Karpas-422 (cell line): Measurements from ENCODE around the gene TSNAX. TPM values are rescaled to one million over a fixed set of nuclear protein-coding genes. Genes with fewer than 3 reads are reported as not detected.

Experiments used
- DNase-seq: peaks from one replicate; pipeline ENCODE4 v3.0.0-alpha.2; 2015
- H2AFZ ChIP-seq: fragments of 200-600 bp; sonication (generic); 2 replicates; pipeline ENCODE4 v1.6.1; 2014; ENCODE audit warnings: antibody characterized with exemption, low read length, mixed read lengths
- H3K27ac ChIP-seq: fragments of 200-600 bp; sonication (generic); 2 replicates; pipeline ENCODE4 v1.5.1; 2014; ENCODE audit warnings: mild to moderate bottlenecking, low read length, moderate library complexity
- H3K27me3 ChIP-seq: fragments of 200-600 bp; sonication (generic); 2 replicates; pipeline ENCODE4 v1.6.1; 2014; ENCODE audit warnings: low read length, mixed read lengths
- H3K36me3 ChIP-seq: fragments of 200-600 bp; sonication (generic); 2 replicates; pipeline ENCODE4 v1.6.1; 2014; ENCODE audit warnings: low read length, mixed read lengths; ENCODE audit not compliant: insufficient read depth
- H3K4me1 ChIP-seq: fragments of 200-600 bp; sonication (generic); 2 replicates; pipeline ENCODE4 v1.6.1; 2014; ENCODE audit warnings: mild to moderate bottlenecking, low read length, mixed read lengths
- H3K4me2 ChIP-seq: fragments of 200-600 bp; sonication (generic); 2 replicates; pipeline ENCODE4 v1.6.1; 2014; ENCODE audit warnings: low read length, low read depth, mild to moderate bottlenecking; ENCODE audit not compliant: poor library complexity, severe bottlenecking
- H3K4me3 ChIP-seq: fragments of 200-600 bp; sonication (generic); 2 replicates; pipeline ENCODE4 v1.5.1; 2014; ENCODE audit warnings: mild to moderate bottlenecking, antibody characterized with exemption, low read length, mixed read lengths
- H3K79me2 ChIP-seq: fragments of 200-600 bp; sonication (generic); 2 replicates; pipeline ENCODE4 v1.6.1; 2014; ENCODE audit warnings: mild to moderate bottlenecking, low read length, mixed read lengths
- H3K9ac ChIP-seq: fragments of 200-600 bp; sonication (generic); 2 replicates; pipeline ENCODE4 v1.6.0; 2014; ENCODE audit warnings: low read length
- H3K9me2 ChIP-seq: fragments of 200-600 bp; sonication (generic), shearing (Covaris generic); replicated peaks from 2 replicates; pipeline ENCODE4 v1.6.0; 2014; ENCODE audit warnings: mild to moderate bottlenecking, low read length, moderate library complexity; ENCODE audit not compliant: insufficient read depth
- H3K9me3 ChIP-seq: fragments of 300-700, 200-600 bp; sonication (generic); 2 replicates; pipeline ENCODE4 v1.6.1; 2014; ENCODE audit warnings: low read length, mixed read lengths
- H4K20me1 ChIP-seq: fragments of 200-600 bp; sonication (generic); 2 replicates; pipeline ENCODE4 v1.6.1; 2014; ENCODE audit warnings: mild to moderate bottlenecking, antibody characterized with exemption, low read length, low read depth; ENCODE audit not compliant: insufficient read depth
- total RNA-seq: library from RNA; depleted of rRNA; stranded (reverse); fragments of >200 nt; shearing (Covaris generic); gene quantifications from 2 replicates; pipeline ENCODE4 v1.2.3, GENCODE V29; 2014; ENCODE audit warnings: low replicate concordance

Gene TSNAX
- total RNA-seq, 1 experiment from 2014 or later: 45.4 TPM

DNA sequence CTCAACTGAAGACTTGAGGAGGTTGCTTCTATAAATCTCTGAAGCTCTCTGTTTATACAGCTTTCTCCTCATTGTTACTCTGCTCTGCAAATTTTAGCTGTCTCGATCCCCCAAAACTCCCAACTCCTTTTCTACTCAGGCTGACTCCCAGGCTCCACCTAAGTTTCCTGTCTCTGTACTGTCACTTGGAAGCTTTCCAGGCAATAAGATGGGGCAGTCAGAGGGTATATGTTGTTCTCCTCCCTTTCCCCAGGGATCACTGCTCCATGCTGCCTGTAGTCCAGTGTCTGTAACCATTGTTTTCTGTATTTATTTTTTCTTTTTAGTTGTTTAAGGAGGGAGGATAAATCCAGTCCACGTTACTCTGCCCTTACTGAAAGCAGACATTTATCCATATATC lies 13.4 kb downstream of the TSNAX start:
- Histone ChIP-seq H3K4me1 (peaks cover 14% of the 10 kb centered on the region), H3K79me2 (peaks cover 85% of the 10 kb centered on the region), H3K27ac (no peak overlapping the region), H4K20me1 (no peaks in the 10 kb centered on the region), H3K36me3 (peaks cover 66% of the 10 kb centered on the region), H3K9me2 (no peaks in the 10 kb centered on the region), H3K4me3 (no peak overlapping the region), H2AFZ (no peak overlapping the region), H3K9me3 (no peaks in the 10 kb centered on the region; the same call in 1 of the 2 replicates), H3K4me2 (no peak overlapping the region), H3K27me3 (no peaks in the 10 kb centered on the region), H3K9ac (no peak overlapping the region)
- DNase-seq: no peak

DNA sequence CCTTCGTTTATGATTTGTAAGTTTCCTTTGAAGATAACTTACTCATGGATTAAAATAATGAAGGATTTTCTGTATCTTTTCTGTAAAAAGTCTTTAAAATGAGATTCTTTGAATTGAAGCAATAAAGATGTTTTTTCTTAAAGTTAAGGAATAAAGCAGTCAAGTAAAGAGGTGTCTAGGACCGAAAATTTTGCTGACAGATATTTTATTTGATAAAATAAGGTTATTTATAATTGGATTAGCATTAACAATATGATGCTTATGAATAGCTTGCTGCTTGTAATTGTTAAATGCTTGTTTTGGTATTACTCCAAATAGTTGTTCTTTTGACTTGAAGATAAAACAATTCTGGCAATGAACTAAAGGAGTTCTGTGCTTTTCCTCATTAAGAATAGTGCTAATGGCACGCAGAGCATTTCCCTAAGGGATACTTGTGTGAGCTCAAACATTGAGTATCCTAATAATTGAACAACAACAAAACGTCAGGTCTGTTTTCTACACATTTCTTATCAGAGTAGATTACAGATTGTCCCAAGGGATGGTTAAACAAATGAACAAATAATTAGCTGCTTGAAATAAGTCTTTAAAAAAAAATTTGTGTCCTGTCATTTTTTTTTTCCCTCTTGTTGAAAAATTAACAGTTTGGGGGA lies 16.6 kb downstream of the TSNAX start:
- H3K4me3 ChIP-seq: no peak overlapping the region
- H3K9me3 ChIP-seq: no peaks in the 10 kb centered on the region
- H4K20me1 ChIP-seq: no peaks in the 10 kb centered on the region
- peaks cover 22% of the 10 kb centered on the region for H3K4me1 ChIP-seq
- no peak overlapping the region for H3K9ac ChIP-seq
- no peaks in the 10 kb centered on the region for H3K9me2 ChIP-seq
- peaks cover 39% of the 10 kb centered on the region for H3K36me3 ChIP-seq
- H3K27ac ChIP-seq: no peak overlapping the region
- peaks cover 83% of the 10 kb centered on the region for H3K79me2 ChIP-seq
- no peak for DNase-seq
- no peak overlapping the region for H3K4me2 ChIP-seq
- no peaks in the 10 kb centered on the region for H3K27me3 ChIP-seq
- H2AFZ ChIP-seq: no peak overlapping the region

DNA sequence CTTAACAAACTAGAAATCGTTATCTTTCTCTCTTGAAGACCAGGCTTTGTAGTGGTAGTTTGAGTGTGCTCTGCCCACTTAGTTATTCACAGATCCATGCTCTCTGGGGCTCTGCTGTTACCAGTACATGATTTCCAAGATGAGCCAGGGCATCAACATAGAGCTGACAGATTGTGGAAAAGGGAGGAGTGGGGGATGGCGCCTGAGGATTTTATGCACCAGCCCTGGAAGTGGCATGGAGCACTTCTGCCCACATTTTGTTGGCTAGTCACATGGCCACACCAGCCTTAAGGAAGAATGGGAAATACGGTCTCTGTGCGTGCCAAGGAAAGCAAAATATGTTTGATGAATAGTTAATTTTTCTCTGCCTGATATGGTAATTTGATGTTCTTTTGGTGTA lies 18.2 kb downstream of the TSNAX start:
- H2AFZ ChIP-seq: no peak overlapping the region
- no peak overlapping the region for H3K9ac ChIP-seq
- peaks cover 79% of the 10 kb centered on the region for H3K79me2 ChIP-seq
- no peaks in the 10 kb centered on the region for H3K27me3 ChIP-seq
- peaks cover 29% of the 10 kb centered on the region for H3K4me1 ChIP-seq
- no peaks in the 10 kb centered on the region for H4K20me1 ChIP-seq
- no peak overlapping the region for H3K27ac ChIP-seq
- DNase-seq: no peak
- no peak overlapping the region for H3K4me3 ChIP-seq
- peaks cover 29% of the 10 kb centered on the region for H3K36me3 ChIP-seq
- H3K9me3 ChIP-seq: no peaks in the 10 kb centered on the region
- H3K4me2 ChIP-seq: no peak overlapping the region
- H3K9me2 ChIP-seq: no peaks in the 10 kb centered on the region

DNA sequence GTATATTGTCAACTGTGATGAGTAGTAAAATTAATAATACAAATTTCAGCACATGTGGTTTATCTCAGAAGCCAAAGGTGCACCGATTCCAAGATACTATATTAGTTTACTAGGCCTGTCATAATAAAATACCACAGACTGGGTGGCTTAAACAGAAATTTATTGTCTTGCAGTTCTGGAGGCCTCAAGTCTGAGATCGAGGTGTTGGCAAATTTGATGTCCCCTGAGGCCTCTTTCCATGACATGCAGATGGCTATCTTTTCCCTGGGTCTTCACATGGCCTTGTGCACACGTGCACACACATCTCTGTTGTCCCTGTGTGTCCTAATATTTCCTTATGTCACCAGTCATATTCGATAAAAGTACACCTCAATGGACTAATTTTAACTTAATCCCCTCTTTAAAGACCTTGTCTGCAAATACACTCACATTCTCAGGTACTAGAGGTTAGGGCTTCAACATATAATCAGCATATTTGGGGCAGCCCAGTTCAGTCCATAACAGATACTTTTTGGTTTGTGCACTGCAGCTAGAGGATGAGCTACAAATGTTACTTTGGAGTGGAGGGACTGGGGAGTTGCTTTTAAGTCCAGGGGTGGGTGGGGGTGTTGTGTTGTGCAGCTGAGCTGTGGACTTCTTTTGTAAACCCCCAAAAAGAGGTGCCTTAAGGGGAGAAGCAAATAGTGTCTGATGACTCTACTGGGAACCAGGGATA lies 21.4 kb downstream of the TSNAX start:
- H3K27me3 ChIP-seq: no peaks in the 10 kb centered on the region
- H3K4me2 ChIP-seq: peak overlapping the region; percentile 2
- H3K4me1 ChIP-seq: peaks cover 21% of the 10 kb centered on the region
- no peak for DNase-seq
- no peak overlapping the region for H3K4me3 ChIP-seq
- no peak overlapping the region for H2AFZ ChIP-seq
- no peaks in the 10 kb centered on the region for H4K20me1 ChIP-seq
- H3K36me3 ChIP-seq: peaks cover 30% of the 10 kb centered on the region
- no peaks in the 10 kb centered on the region for H3K9me3 ChIP-seq
- H3K9ac ChIP-seq: no peak overlapping the region
- no peaks in the 10 kb centered on the region for H3K9me2 ChIP-seq
- no peak overlapping the region for H3K27ac ChIP-seq
- H3K79me2 ChIP-seq: peaks cover 83% of the 10 kb centered on the region

DNA sequence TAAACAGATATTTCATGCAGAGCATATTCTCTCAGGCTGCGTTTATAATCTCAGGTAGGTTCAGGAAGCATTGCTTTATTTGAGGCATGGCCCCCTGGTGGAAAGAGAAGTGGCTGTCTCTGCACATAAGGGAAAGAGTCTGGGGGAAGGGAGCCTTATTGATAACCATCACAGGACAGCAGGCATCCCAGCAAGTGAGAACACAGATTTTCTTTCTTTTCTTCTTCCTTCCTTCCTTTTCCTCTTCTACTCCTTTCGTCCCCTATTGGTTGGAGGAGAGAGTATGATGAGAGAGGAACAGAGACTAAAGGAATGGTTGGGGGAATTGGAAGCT lies 21.9 kb downstream of the TSNAX start:
- H3K4me1 ChIP-seq: peaks cover 15% of the 10 kb centered on the region
- no peaks in the 10 kb centered on the region for H3K27me3 ChIP-seq
- no peaks in the 10 kb centered on the region for H3K9me3 ChIP-seq
- no peak overlapping the region for H2AFZ ChIP-seq
- H3K9me2 ChIP-seq: no peaks in the 10 kb centered on the region
- H3K9ac ChIP-seq: no peak overlapping the region
- no peak overlapping the region for H3K27ac ChIP-seq
- DNase-seq: peak; percentile 68
- no peaks in the 10 kb centered on the region for H4K20me1 ChIP-seq
- H3K36me3 ChIP-seq: peaks cover 30% of the 10 kb centered on the region
- H3K4me3 ChIP-seq: no peak overlapping the region
- peak overlapping the region; percentile 2 for H3K4me2 ChIP-seq
- peaks cover 83% of the 10 kb centered on the region for H3K79me2 ChIP-seq

DNA sequence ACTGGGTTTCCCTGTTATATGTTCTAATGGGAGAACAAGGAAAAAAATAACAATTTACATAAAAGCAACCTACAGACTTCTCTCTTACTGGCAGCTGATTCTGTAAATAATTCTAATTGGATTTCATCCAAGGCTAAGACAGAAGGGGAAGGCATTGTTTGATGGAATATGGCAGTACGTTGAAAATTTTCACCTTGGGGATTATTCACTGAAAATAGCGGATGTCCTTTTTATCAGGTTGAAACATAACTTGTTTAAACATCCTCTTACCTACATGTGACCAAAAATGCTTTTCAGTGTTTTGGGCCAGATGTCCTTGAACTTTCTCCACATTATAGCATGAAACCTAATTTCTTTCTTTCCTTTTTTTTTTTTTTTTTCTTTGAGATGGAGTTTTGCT lies 24.9 kb downstream of the TSNAX start:
- H3K9ac ChIP-seq: no peak overlapping the region
- H3K79me2 ChIP-seq: peaks cover 93% of the 10 kb centered on the region
- H3K4me1 ChIP-seq: peaks cover 15% of the 10 kb centered on the region
- DNase-seq: no peak
- H2AFZ ChIP-seq: no peak overlapping the region
- no peak overlapping the region for H3K27ac ChIP-seq
- no peak overlapping the region for H3K4me2 ChIP-seq
- H3K9me3 ChIP-seq: no peaks in the 10 kb centered on the region
- H3K9me2 ChIP-seq: no peaks in the 10 kb centered on the region
- H3K4me3 ChIP-seq: no peak overlapping the region
- peaks cover 25% of the 10 kb centered on the region for H3K36me3 ChIP-seq
- no peaks in the 10 kb centered on the region for H3K27me3 ChIP-seq
- no peaks in the 10 kb centered on the region for H4K20me1 ChIP-seq

DNA sequence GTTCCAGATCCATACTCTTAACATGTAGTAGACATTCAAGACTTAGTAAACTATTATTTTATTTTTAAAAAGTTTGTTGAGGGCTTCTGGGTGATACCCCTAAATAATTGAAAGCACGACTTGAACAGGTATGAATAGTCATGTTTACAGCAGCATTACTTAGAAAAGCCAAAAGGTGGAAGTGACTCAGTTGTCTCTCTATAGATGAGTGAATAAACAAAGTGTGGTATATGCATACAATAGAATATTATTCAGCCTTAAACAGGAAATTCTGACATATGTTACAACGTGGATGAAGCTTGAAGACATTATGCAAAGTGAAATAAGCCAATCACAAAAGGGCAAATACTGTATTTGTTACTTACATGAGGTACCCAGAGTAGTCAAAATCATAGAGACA lies 26.5 kb downstream of the TSNAX start:
- Histone ChIP-seq H4K20me1 (no peaks in the 10 kb centered on the region), H3K9ac (no peak overlapping the region), H3K79me2 (peaks cover 82% of the 10 kb centered on the region), H3K9me3 (no peaks in the 10 kb centered on the region), H2AFZ (no peak overlapping the region), H3K36me3 (peaks cover 25% of the 10 kb centered on the region), H3K4me2 (no peak overlapping the region), H3K9me2 (no peaks in the 10 kb centered on the region), H3K27me3 (no peaks in the 10 kb centered on the region), H3K27ac (no peak overlapping the region), H3K4me1 (peaks cover 8% of the 10 kb centered on the region), H3K4me3 (no peak overlapping the region)
- DNase-seq: no peak

DNA sequence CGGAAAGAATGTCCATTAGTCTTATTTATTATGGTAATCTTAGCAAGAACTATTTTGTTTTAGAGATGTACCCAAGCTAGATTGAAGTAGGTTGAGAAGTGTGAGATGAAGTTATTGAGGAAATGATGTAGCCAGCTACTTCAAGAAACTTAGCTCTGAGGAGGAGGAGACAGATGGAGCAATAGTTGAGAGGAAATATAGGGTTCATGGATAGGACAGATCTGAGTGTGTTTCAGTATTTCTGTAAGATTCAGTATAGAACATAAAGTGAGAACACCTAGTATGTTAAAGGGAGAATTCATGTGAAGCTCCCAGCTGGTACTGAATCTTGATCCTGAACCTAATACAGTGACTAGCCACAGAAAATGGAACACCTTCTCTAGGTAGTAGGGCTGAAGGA lies 28.9 kb downstream of the TSNAX start:
- Histone ChIP-seq H4K20me1 (no peaks in the 10 kb centered on the region), H3K27me3 (no peaks in the 10 kb centered on the region), H3K4me2 (no peak overlapping the region), H3K4me3 (no peak overlapping the region), H3K36me3 (peaks cover 27% of the 10 kb centered on the region), H2AFZ (no peak overlapping the region), H3K27ac (no peak overlapping the region), H3K79me2 (peaks cover 76% of the 10 kb centered on the region), H3K9me3 (no peaks in the 10 kb centered on the region), H3K9ac (no peak overlapping the region), H3K4me1 (no peaks in the 10 kb centered on the region), H3K9me2 (no peaks in the 10 kb centered on the region)
- DNase-seq: no peak
